AG04449 (cell line): ENCODE measurements around the gene SLC4A1AP.

ENCODE experiments used
- CTCF ChIA-PET: fragments of 350-600 bp; formaldehyde crosslinking; extraction: SDS; loops from one replicate; lab custom pipeline; 2021; ENCODE audit warnings: antibody characterized with exemption; lab: Yijun Ruan, JAX
- POLR2A ChIA-PET: fragments of 400-600, 350-600 bp; formaldehyde crosslinking; extraction: SDS; loops from one replicate; lab custom pipeline; 2020; ENCODE audit warnings: antibody characterized with exemption, inconsistent platforms; lab: Yijun Ruan, JAX
- DNase-seq: peaks from one replicate; pipeline ENCODE4 v3.0.0-alpha.2; 2010; ENCODE audit warnings: low read depth, low spot score
- H3K4me3 ChIP-seq: 2 replicates; pipeline ENCODE4 v1.5.1; 2011; ENCODE audit warnings: low read depth, mild to moderate bottlenecking, control low read depth, low read length
- TF ChIP-seq, protein P1 (sequence below): IDR thresholded peaks from one replicate; pipeline ENCODE4 v1.5.1; 2011; ENCODE audit warnings: mild to moderate bottlenecking, moderate library complexity, low read length, control low read depth, inconsistent platforms; ENCODE audit not compliant: insufficient read depth; ENCODE audit errors: missing control alignments

SLC4A1AP gene

DNA sequence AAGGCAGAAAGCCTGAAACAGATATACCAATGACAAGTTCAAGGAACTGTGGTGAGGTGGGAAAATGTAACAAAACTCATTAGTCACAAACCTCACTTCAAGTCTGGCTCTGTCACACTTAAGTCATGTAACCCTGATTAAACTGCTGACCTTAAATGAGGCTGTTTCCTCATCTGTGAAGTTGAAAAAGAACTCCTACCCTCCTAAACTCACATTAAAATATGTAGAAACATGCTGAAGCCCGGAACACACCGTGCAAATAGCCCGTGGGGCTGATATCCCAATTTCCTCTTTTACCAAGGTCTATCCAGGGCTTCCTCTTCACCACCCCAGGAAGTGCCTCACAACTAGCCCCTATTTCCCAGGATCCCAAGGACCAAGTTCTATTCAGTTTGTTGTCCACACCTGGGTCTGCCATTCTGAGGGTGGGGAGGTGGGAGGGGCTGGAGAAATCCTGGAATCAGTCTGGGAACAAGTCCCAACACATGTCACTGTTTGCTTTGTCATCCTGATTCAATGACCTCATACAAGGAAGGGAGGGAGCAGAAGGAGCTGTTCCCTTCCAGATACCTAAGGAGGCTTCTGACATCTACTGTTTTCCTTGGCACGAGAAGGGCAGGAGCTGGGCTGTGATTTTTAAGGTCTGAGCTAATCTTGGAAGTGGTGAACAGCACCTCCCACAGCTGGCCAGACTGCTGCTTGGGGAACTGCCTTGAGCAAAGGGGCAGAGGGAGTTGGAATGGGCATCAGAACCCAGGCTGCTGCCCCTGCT, 42.3 kb downstream of the SLC4A1AP start:
- TF ChIP-seq, protein P1, sequence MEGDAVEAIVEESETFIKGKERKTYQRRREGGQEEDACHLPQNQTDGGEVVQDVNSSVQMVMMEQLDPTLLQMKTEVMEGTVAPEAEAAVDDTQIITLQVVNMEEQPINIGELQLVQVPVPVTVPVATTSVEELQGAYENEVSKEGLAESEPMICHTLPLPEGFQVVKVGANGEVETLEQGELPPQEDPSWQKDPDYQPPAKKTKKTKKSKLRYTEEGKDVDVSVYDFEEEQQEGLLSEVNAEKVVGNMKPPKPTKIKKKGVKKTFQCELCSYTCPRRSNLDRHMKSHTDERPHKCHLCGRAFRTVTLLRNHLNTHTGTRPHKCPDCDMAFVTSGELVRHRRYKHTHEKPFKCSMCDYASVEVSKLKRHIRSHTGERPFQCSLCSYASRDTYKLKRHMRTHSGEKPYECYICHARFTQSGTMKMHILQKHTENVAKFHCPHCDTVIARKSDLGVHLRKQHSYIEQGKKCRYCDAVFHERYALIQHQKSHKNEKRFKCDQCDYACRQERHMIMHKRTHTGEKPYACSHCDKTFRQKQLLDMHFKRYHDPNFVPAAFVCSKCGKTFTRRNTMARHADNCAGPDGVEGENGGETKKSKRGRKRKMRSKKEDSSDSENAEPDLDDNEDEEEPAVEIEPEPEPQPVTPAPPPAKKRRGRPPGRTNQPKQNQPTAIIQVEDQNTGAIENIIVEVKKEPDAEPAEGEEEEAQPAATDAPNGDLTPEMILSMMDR: no peak
- ChIA-PET CTCF (interaction anchor here (0.8 to 6.4 kb wide), 11 partner anchors 9 to 747 kb away, joined by 3 to 66 read pairs (median 16); no protein-coding TSS in a partner anchor), POLR2A (interaction anchor here (0.6 to 1.6 kb wide), 6 partner anchors 11 to 249 kb away, joined by 3 to 4 read pairs (median 4); partner anchors contain the start of genes SLC4A1AP and SUPT7L)
- H3K4me3 ChIP-seq: no peak overlapping the region
- DNase-seq: peak; percentile 95

DNA sequence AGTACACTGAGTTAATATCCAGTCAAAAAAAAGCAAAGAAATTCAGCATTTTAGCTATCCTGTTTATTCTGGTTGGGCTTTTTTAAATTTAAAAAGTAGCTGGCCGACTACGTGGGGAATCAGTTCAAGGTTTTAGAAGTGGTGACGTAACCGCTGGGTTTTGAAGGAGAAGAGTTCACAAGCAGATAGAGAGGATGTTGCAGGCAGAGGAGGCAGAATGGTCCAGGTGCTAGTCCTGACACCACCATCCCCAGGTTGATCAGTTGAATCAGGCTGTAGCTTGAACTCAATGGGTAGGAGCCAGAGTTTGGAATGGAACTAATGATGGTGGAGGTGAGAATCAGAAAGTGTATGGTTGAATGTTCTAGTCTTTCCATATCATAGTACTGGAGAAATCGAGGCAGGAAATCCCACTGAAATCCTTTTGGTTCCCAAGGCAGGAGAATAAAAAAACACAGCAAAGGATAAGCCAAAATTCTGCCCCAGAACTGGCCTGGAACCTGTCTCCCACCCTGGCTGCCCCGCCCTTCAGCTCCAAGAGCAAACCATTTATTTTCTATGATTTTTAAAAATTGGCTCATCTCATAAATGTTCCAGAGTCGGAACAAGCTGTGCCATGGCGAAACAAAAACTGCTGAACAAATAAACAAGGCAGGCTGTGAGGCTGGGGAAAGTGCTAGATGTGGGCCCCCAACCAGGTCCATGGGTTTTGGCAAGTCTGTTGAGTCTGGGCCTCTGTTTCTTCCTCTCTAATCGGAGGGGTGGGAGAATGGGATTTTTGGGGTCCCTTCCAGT, 44.0 kb downstream of the SLC4A1AP start:
- no peak for DNase-seq
- POLR2A ChIA-PET: interaction anchor here (1.6 kb wide), 1 partner anchor 9 kb away, joined by 4 read pairs; no protein-coding TSS in a partner anchor
- TF ChIP-seq, protein P1: no peak
- CTCF ChIA-PET: interaction anchor here (1.8 to 6.4 kb wide), 3 partner anchors 16 to 24 kb away, joined by 4 to 66 read pairs (median 17); no protein-coding TSS in a partner anchor
- no peak overlapping the region for H3K4me3 ChIP-seq

DNA sequence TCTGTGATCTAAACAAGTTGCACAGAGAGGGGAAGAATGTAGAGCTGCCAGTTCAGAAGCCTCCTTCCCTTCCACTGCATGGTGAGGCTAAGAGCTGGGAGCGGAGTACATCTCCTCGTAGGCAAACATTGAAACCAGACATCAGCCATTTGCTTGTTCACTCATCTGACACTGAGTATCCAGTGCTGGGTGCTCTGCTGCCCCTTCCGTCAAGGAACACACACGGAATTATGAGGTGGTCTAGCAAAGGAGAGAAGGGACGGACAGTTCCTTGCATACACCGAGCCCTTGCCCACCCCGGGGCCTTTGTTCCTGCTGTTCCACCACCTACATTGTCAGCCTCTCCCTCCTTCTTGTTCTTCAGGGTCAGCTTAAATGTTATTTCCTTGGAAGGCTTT, 44.6 kb downstream of the SLC4A1AP start:
- DNase-seq: no peak
- ChIA-PET POLR2A (no interaction called here), CTCF (interaction anchor here (1.8 to 6.4 kb wide), 3 partner anchors 15 to 25 kb away, joined by 4 to 66 read pairs (median 17); no protein-coding TSS in a partner anchor)
- TF ChIP-seq, protein P1: no peak
- H3K4me3 ChIP-seq: no peak overlapping the region

DNA sequence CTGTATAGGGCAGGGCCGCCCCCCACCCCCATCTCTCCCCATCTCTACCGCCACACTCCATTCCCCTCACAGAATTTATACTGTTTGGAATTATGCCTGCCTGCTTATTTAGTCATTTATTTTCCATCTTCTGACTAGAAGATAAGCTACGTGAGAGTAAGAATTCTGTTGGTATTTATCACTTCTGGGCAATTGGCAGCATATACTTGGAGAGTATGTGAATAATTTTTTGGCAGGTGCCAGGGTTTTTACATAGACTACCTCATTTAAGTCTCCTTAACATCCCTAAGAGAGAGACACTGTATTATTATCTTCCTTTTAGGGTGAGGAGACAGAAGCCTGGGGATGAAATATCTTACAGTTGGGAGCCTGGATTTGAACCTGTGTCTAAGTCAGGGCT, 45.0 kb downstream of the SLC4A1AP start:
- DNase-seq: no peak
- TF ChIP-seq, protein P1: no peak
- CTCF ChIA-PET: interaction anchor here (3.3 to 6.4 kb wide), 2 partner anchors 15 to 25 kb away, joined by 17 to 66 read pairs; no protein-coding TSS in a partner anchor
- POLR2A ChIA-PET: no interaction called here
- H3K4me3 ChIP-seq: no peak overlapping the region

DNA sequence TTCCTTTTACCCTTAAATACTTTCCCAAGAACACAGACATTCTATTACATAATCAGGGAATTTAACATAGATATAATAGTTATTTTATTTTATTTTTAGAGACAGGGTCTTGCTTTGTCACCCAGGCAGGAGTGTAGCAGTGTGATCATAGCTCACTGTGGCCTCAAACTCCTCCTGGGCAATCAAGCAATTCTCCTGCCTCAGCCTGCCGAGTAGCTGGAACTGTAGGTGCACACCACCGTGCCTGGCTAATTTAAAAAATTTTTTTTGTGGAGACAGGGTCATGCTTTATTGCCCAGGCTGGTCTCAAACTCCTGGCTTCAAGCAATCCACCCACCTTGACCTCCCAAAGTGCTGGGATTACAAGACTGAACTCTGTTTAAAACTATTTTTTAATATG, 45.6 kb downstream of the SLC4A1AP start:
- CTCF ChIA-PET: interaction anchor here (3.3 to 6.4 kb wide), 2 partner anchors 14 to 26 kb away, joined by 17 to 66 read pairs; no protein-coding TSS in a partner anchor
- POLR2A ChIA-PET: no interaction called here
- TF ChIP-seq, protein P1: no peak
- no peak overlapping the region for H3K4me3 ChIP-seq
- DNase-seq: no peak
